Neuronal stem cell (in vitro differentiated cells): Measurements from ENCODE around the gene SRRM4.
A peak's percentile ranks its signal among the peaks of the same experiment; 100 is the strongest.

Experiments used
- DNase-seq: peaks from one replicate; pipeline ENCODE4 v3.0.0-alpha.2; 2013; ENCODE audit warnings: low spot score
- H2AFZ ChIP-seq: one replicate; pipeline ENCODE4 v1.6.1; 2013; ENCODE audit warnings: mild to moderate bottlenecking, low read length, inconsistent platforms
- H2AK5ac ChIP-seq: 2 replicates; pipeline ENCODE4 v1.6.1; 2013; ENCODE audit warnings: low read depth, mild to moderate bottlenecking, inconsistent platforms, low read length, moderate library complexity, mixed read lengths
- H2BK120ac ChIP-seq: 2 replicates; pipeline ENCODE4 v1.6.1; 2013; ENCODE audit warnings: low read depth, mild to moderate bottlenecking, inconsistent platforms, low read length, moderate library complexity, mixed read lengths
- H2BK12ac ChIP-seq: one replicate; pipeline ENCODE4 v1.6.1; 2013; ENCODE audit warnings: low read length, inconsistent platforms
- H2BK15ac ChIP-seq: 2 replicates; pipeline ENCODE4 v1.6.1; 2013; ENCODE audit warnings: mild to moderate bottlenecking, low read length, inconsistent platforms, mixed read lengths
- H2BK5ac ChIP-seq: one replicate; pipeline ENCODE4 v1.6.1; 2013; ENCODE audit warnings: inconsistent platforms, mild to moderate bottlenecking, low read length, moderate library complexity
- H3K14ac ChIP-seq: one replicate; pipeline ENCODE4 v1.6.1; 2013; ENCODE audit warnings: low read length, inconsistent platforms
- H3K18ac ChIP-seq: 2 replicates; pipeline ENCODE4 v1.6.1; 2013; ENCODE audit warnings: low read length, inconsistent platforms
- H3K23ac ChIP-seq: 2 replicates; pipeline ENCODE4 v1.6.1; 2013; ENCODE audit warnings: low read depth, mild to moderate bottlenecking, mixed read lengths, low read length, inconsistent platforms; ENCODE audit not compliant: poor library complexity
- H3K27ac ChIP-seq: replicated peaks from 3 replicates; pipeline ENCODE4 v1.5.1; 2013; ENCODE audit warnings: low read length, inconsistent platforms
- H3K27me3 ChIP-seq, 3 experiments: 2 replicates each; pipeline ENCODE4 v1.6.1; 2013; ENCODE audit warnings: low read length in 3 of 3, mild to moderate bottlenecking in 2 of 3, inconsistent platforms in 1 of 3, low read depth in 1 of 3, mixed read lengths in 1 of 3, moderate library complexity in 1 of 3; ENCODE audit not compliant: control insufficient read depth in 3 of 3, insufficient read depth in 3 of 3
- H3K36me3 ChIP-seq, 2 donors: replicated peaks in 1 of 2; 2 replicates each; pipeline ENCODE4 v1.6.1; 2013; ENCODE audit warnings: low read length in 2 of 2; ENCODE audit not compliant: control insufficient read depth in 2 of 2, insufficient read depth in 2 of 2
- H3K4ac ChIP-seq: 2 replicates; pipeline ENCODE4 v1.6.1; 2013; ENCODE audit warnings: inconsistent platforms, mild to moderate bottlenecking, low read length, moderate library complexity
- H3K4me1 ChIP-seq, 2 donors: 1 replicate in 1 of 2; 2 replicates in 1 of 2; pipeline ENCODE4 v1.6.1; 2013; ENCODE audit warnings: low read length in 2 of 2, low read depth in 1 of 2; ENCODE audit not compliant: control insufficient read depth in 2 of 2, insufficient read depth in 1 of 2
- H3K4me2 ChIP-seq: one replicate; pipeline ENCODE4 v1.6.1; 2013; ENCODE audit warnings: mild to moderate bottlenecking, low read length, inconsistent platforms; ENCODE audit not compliant: insufficient read depth, poor library complexity, severe bottlenecking
- H3K4me3 ChIP-seq, 2 donors: 2 replicates each; pipeline ENCODE4 v1.5.1; 2013; ENCODE audit warnings: low read length in 2 of 2, mild to moderate bottlenecking in 2 of 2, inconsistent platforms in 1 of 2, moderate library complexity in 1 of 2
- H3K79me1 ChIP-seq: one replicate; pipeline ENCODE4 v1.6.1; 2013; ENCODE audit warnings: low read depth, mild to moderate bottlenecking, inconsistent platforms, low read length, moderate library complexity
- H3K9ac ChIP-seq: one replicate; pipeline ENCODE4 v1.6.1; 2013; ENCODE audit warnings: mild to moderate bottlenecking, low read depth, low read length, inconsistent platforms; ENCODE audit not compliant: poor library complexity
- H3K9me3 ChIP-seq, 2 donors: replicated peaks in 1 of 2; 2 replicates each; pipeline versions ENCODE3 to v1.6.1; 2013; ENCODE audit warnings: low read length in 2 of 2, mild to moderate bottlenecking in 2 of 2, inconsistent platforms in 1 of 2, low read depth in 1 of 2, mixed read lengths in 1 of 2, moderate library complexity in 1 of 2; ENCODE audit not compliant: control insufficient read depth in 2 of 2, insufficient read depth in 1 of 2
- H4K8ac ChIP-seq: one replicate; pipeline ENCODE4 v1.6.1; 2013; ENCODE audit warnings: low read depth, mild to moderate bottlenecking, inconsistent platforms, low read length, moderate library complexity
- H4K91ac ChIP-seq: one replicate; pipeline ENCODE4 v1.6.1; 2013; ENCODE audit warnings: low read length, low read depth, mild to moderate bottlenecking, inconsistent platforms; ENCODE audit not compliant: poor library complexity
- WGBS, 2 donors: extraction: QIAGEN DNeasy Blood & Tissue Kit; methylation state at CpG; one replicate each; pipeline ENCODE4 v1.1.7; 2013; ENCODE audit warnings: missing lambda C conversion rate in 2 of 2, mixed read lengths in 1 of 2; ENCODE audit not compliant: insufficient read length in 2 of 2, insufficient replicate concordance in 1 of 2; ENCODE audit errors: extremely low coverage in 2 of 2; 5-methylcytosine and 5-hydroxymethylcytosine counted together

The SRRM4 gene

DNA sequence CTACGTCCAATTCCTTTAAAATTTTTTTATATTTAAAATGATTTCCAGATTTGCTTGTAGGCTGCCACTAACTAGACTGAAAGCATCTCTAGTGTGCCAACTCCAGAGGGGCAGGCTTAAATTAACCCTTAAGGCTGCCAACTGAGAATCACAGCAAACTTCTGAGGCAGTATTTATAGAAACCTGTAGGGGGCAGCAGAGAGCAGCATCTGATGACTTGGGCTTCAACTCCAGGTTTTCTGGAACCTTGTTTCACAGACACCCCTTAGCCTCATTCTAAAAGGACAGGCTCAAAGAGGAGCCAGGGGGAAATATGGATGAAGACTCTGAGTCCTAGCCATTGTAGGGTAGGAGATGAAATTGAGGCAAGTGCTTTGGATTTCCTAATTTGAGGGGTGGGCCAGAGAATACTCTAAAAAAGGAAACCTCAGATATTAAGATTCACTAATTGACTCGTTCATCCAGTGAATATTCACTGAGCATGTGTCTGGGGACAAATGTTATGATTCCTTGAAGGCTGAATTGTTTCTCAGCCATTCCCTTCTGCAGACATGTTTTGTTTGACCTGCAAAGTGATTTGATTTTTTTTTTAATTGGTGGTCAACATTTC lies 134.1 kb downstream of the SRRM4 start:
- H2AFZ ChIP-seq: no peak overlapping the region
- H3K23ac ChIP-seq: no peak overlapping the region
- no peaks in the 10 kb centered on the region for H3K79me1 ChIP-seq
- H4K8ac ChIP-seq: no peak overlapping the region
- H3K14ac ChIP-seq: no peak overlapping the region
- H3K36me3 ChIP-seq: no peaks in the 10 kb centered on the region
- no peak overlapping the region for H2BK15ac ChIP-seq
- no peak overlapping the region for H3K18ac ChIP-seq
- no peak overlapping the region for H3K9ac ChIP-seq
- no peak overlapping the region for H2BK120ac ChIP-seq
- peak; percentile 72 for DNase-seq
- no peaks in the 10 kb centered on the region for H3K9me3 ChIP-seq
- no CpG with 5 or more reads among the region's 2 CpGs for WGBS, 2 donors
- H3K27ac ChIP-seq: no peak overlapping the region
- no peaks in the 10 kb centered on the region for H3K27me3 ChIP-seq
- H4K91ac ChIP-seq: no peak overlapping the region
- H3K4me3 ChIP-seq: no peak overlapping the region
- H3K4me2 ChIP-seq: no peak overlapping the region
- H2BK5ac ChIP-seq: no peak overlapping the region
- no peaks in the 10 kb centered on the region for H3K4me1 ChIP-seq
- H3K4ac ChIP-seq: no peak overlapping the region
- no peak overlapping the region for H2BK12ac ChIP-seq
- no peak overlapping the region for H2AK5ac ChIP-seq

DNA sequence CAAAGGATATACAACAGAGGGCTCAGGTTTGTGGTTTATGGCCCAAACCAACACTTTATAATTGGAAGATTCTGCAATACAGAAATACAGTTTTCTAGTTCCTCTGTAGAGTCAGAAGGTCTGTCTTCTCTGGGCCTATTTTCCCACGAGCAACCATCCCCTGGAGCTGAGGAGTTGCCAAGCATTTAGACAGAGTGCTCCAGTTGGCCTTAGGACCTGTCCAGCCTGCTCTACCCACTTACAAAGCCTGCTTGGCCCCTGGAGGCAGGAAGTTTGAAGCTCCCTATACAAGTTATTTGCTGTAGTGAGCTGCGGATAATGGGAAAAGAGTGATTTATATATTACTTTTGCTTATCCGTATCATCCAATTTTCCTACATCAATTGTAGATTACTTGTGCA lies 136.6 kb downstream of the SRRM4 start:
- Histone ChIP-seq H3K4me2 (no peak overlapping the region), H3K79me1 (no peaks in the 10 kb centered on the region), H3K9ac (no peak overlapping the region), H3K4me1 (no peaks in the 10 kb centered on the region), H3K27me3 (no peaks in the 10 kb centered on the region), H3K27ac (no peak overlapping the region), H2BK12ac (no peak overlapping the region), H3K18ac (no peak overlapping the region), H3K36me3 (no peaks in the 10 kb centered on the region), H2BK15ac (no peak overlapping the region), H2AFZ (no peak overlapping the region), H4K91ac (no peak overlapping the region), H3K9me3 (no peaks in the 10 kb centered on the region), H2AK5ac (no peak overlapping the region), H3K4ac (no peak overlapping the region), H3K14ac (no peak overlapping the region), H4K8ac (no peak overlapping the region), H3K23ac (no peak overlapping the region), H3K4me3 (no peak overlapping the region), H2BK5ac (no peak overlapping the region), H2BK120ac (no peak overlapping the region)
- DNase-seq: no peak
- no CpG with 5 or more reads among the region's 3 CpGs for WGBS, 2 donors

GRCh38 chr12:119118625-119119024 lies 137.3 kb downstream of the SRRM4 start:
- Histone ChIP-seq H2BK5ac (no peak overlapping the region), H3K27ac (no peak overlapping the region), H2AK5ac (no peak overlapping the region), H3K14ac (no peak overlapping the region), H2AFZ (no peak overlapping the region), H4K91ac (no peak overlapping the region), H3K18ac (no peak overlapping the region), H3K4me3 (no peak overlapping the region), H3K79me1 (no peaks in the 10 kb centered on the region), H3K23ac (no peak overlapping the region), H3K36me3 (no peaks in the 10 kb centered on the region), H3K4me1 (no peaks in the 10 kb centered on the region), H3K4me2 (no peak overlapping the region), H2BK120ac (no peak overlapping the region), H2BK12ac (no peak overlapping the region), H2BK15ac (no peak overlapping the region), H3K9ac (no peak overlapping the region), H4K8ac (no peak overlapping the region), H3K27me3 (no peaks in the 10 kb centered on the region), H3K4ac (no peak overlapping the region), H3K9me3 (no peaks in the 10 kb centered on the region)
- no CpG with 5 or more reads among the region's 3 CpGs for WGBS, 2 donors
- no peak for DNase-seq

- Histone ChIP-seq H3K23ac (no peak overlapping the region), H3K4ac (no peak overlapping the region), H3K4me3 (no peak overlapping the region), H3K14ac (no peak overlapping the region), H2BK15ac (no peak overlapping the region), H3K27me3 (no peaks in the 10 kb centered on the region), H4K91ac (no peak overlapping the region), H3K9ac (no peak overlapping the region), H4K8ac (no peak overlapping the region), H2AFZ (no peak overlapping the region), H3K79me1 (no peaks in the 10 kb centered on the region), H2BK5ac (no peak overlapping the region), H3K36me3 (no peaks in the 10 kb centered on the region), H3K18ac (no peak overlapping the region), H2BK120ac (no peak overlapping the region), H3K4me1 (no peaks in the 10 kb centered on the region), H3K9me3 (no peaks in the 10 kb centered on the region), H2AK5ac (no peak overlapping the region), H2BK12ac (no peak overlapping the region), H3K4me2 (no peak overlapping the region), H3K27ac (no peak overlapping the region)
- WGBS, 2 donors: no CpG with 5 or more reads among the region's 5 CpGs
- no peak for DNase-seq
These were observed 140.7 kb downstream of the SRRM4 start for GRCh38 chr12:119122047-119122446.
